GM23338 (cell line): ENCODE data around the gene PEX16.

Source experiments
- EZH2 ChIP-seq: fragments of 200-600 bp; sonication (generic); IDR thresholded peaks from one replicate; pipeline ENCODE4 v1.8.0; 2017; ENCODE audit warnings: antibody characterized with exemption, mild to moderate bottlenecking, low read depth; ENCODE audit not compliant: unreplicated experiment
- EZH2phosphoT487 ChIP-seq: fragments of 200-600 bp; sonication (generic); IDR thresholded peaks from one replicate; pipeline ENCODE4 v1.8.1; 2018; ENCODE audit warnings: antibody characterized with exemption; ENCODE audit not compliant: unreplicated experiment
- POLR2AphosphoS5 ChIP-seq: IDR thresholded peaks from 2 replicates; pipeline ENCODE4 v1.6.1; 2016; ENCODE audit warnings: antibody characterized with exemption, low read depth
- TF ChIP-seq, protein P1 (sequence below): IDR thresholded peaks from one replicate; pipeline ENCODE4 v1.6.1; 2018; ENCODE audit warnings: antibody characterized with exemption; ENCODE audit not compliant: unreplicated experiment
- TF ChIP-seq, protein P2 (sequence below), 2 experiments: fragments of 200-600 bp in 1 of 2; sonication (generic) in 1 of 2; conservative IDR thresholded peaks; 2 replicates each; pipeline versions ENCODE4 v1.5.1 to v1.6.1; 2016 to 2017; ENCODE audit warnings: antibody characterized with exemption in 2 of 2, low read depth in 2 of 2, mild to moderate bottlenecking in 2 of 2, moderate library complexity in 1 of 2

DNA sequence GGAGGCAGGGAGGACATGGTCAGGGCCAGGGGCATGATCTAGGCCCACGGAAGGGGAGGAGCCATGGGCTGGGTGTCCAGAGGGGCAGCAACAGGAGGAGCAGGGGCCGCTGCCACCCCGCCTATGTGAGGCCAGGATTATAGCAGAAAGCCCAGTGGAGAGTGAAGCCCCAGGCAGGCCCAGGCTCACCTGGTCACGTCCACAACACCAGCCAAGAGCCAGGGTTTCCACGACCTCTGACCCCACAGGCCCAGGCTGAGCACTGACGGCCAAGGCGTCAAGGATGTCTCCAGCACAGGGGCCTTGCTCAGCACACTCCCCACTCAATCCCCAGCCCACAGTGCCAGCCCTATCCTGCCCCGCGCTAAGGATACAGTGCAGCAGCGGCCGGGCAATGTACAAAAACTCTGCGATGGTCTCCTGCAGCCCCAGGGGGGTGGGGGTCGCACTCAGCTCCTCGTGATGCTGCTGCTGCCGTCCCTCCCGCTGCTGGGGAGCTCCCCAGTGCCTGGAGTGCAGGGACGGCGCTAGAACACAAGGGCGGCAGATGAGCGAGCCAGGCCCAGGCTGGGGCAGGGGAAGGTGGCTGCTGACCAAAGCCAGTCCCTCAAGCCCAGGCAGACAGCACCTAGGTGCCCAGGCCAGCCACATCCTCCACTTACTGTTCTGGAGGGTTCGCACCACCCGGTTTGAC is 3.6 kb downstream of the PEX16 start:
- TF ChIP-seq EZH2 (no peak), POLR2AphosphoS5 (no peak), EZH2phosphoT487 (no peak)
- TF ChIP-seq, protein P1, sequence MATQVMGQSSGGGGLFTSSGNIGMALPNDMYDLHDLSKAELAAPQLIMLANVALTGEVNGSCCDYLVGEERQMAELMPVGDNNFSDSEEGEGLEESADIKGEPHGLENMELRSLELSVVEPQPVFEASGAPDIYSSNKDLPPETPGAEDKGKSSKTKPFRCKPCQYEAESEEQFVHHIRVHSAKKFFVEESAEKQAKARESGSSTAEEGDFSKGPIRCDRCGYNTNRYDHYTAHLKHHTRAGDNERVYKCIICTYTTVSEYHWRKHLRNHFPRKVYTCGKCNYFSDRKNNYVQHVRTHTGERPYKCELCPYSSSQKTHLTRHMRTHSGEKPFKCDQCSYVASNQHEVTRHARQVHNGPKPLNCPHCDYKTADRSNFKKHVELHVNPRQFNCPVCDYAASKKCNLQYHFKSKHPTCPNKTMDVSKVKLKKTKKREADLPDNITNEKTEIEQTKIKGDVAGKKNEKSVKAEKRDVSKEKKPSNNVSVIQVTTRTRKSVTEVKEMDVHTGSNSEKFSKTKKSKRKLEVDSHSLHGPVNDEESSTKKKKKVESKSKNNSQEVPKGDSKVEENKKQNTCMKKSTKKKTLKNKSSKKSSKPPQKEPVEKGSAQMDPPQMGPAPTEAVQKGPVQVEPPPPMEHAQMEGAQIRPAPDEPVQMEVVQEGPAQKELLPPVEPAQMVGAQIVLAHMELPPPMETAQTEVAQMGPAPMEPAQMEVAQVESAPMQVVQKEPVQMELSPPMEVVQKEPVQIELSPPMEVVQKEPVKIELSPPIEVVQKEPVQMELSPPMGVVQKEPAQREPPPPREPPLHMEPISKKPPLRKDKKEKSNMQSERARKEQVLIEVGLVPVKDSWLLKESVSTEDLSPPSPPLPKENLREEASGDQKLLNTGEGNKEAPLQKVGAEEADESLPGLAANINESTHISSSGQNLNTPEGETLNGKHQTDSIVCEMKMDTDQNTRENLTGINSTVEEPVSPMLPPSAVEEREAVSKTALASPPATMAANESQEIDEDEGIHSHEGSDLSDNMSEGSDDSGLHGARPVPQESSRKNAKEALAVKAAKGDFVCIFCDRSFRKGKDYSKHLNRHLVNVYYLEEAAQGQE: no peak
- TF ChIP-seq, protein P2, sequence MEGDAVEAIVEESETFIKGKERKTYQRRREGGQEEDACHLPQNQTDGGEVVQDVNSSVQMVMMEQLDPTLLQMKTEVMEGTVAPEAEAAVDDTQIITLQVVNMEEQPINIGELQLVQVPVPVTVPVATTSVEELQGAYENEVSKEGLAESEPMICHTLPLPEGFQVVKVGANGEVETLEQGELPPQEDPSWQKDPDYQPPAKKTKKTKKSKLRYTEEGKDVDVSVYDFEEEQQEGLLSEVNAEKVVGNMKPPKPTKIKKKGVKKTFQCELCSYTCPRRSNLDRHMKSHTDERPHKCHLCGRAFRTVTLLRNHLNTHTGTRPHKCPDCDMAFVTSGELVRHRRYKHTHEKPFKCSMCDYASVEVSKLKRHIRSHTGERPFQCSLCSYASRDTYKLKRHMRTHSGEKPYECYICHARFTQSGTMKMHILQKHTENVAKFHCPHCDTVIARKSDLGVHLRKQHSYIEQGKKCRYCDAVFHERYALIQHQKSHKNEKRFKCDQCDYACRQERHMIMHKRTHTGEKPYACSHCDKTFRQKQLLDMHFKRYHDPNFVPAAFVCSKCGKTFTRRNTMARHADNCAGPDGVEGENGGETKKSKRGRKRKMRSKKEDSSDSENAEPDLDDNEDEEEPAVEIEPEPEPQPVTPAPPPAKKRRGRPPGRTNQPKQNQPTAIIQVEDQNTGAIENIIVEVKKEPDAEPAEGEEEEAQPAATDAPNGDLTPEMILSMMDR (conservative IDR thresholded peaks at IDR 0.05; ENCODE audit: low read depth in 2 of 2): no peak
